ENCODE data around the gene PGRMC1.
"Not testable (repeated sequence)": the region's sequence is repeated elsewhere in the genome, so short reads cannot be mapped to it uniquely, and the experiment has no call there.

PGRMC1 gene

GRCh38 chrX:119266364-119266995, 30.4 kb downstream of the PGRMC1 start:
- DNase-seq (ENCODE audit: low read depth, low spot score) = no peak
- no peak overlapping the region for H3K4me3 ChIP-seq (ENCODE audit: low read depth, low read length)
- POLR2A ChIA-PET = no interaction called here
- TF ChIP-seq CTCF (IDR thresholded peaks at IDR 0.05; ENCODE audit: insufficient read depth, low read length, missing control alignments) = peak; percentile 57
- CTCF ChIA-PET = interaction anchor here (0.8 to 1.6 kb wide), 8 partner anchors 8 to 148 kb away, joined by 3 to 12 read pairs (median 5); no protein-coding TSS in a partner anchor

- DNase-seq (ENCODE audit: low read depth, low spot score); POLR2A ChIA-PET; H3K4me3 ChIP-seq (ENCODE audit: low read depth, low read length); CTCF ChIA-PET: not testable (repeated sequence)
These were observed 31.0 kb downstream of the PGRMC1 start for GRCh38 chrX:119267115-119267514.

GRCh38 chrX:119272882-119273419, 36.9 kb downstream of the PGRMC1 start:
- H3K4me3 ChIP-seq (ENCODE audit: low read depth, low read length) = peak overlapping the region; percentile 3; the same call in 1 of the 2 replicates
- TF ChIP-seq CTCF (IDR thresholded peaks at IDR 0.05; ENCODE audit: insufficient read depth, low read length, missing control alignments) = no peak
- CTCF ChIA-PET = no interaction called here
- POLR2A ChIA-PET = no interaction called here
- DNase-seq (ENCODE audit: low read depth, low spot score) = no peak

- DNase-seq (ENCODE audit: low read depth, low spot score) = no peak
- POLR2A ChIA-PET = no interaction called here
- CTCF ChIA-PET = interaction anchor here (1.5 kb wide), 1 partner anchor 8 kb away, joined by 5 read pairs; no protein-coding TSS in a partner anchor
- peak; percentile 28 for TF ChIP-seq CTCF (IDR thresholded peaks at IDR 0.05; ENCODE audit: insufficient read depth, low read length, missing control alignments)
- peak overlapping the region; percentile 3; the same call in 1 of the 2 replicates for H3K4me3 ChIP-seq (ENCODE audit: low read depth, low read length)
These were observed 37.5 kb downstream of the PGRMC1 start for GRCh38 chrX:119273420-119274192.

- POLR2A ChIA-PET; DNase-seq (ENCODE audit: low read depth, low spot score); H3K4me3 ChIP-seq (ENCODE audit: low read depth, low read length): not testable (repeated sequence)
- CTCF ChIA-PET = interaction anchor here (1.9 kb wide), 1 partner anchor 16 kb away, joined by 5 read pairs; no protein-coding TSS in a partner anchor
These were observed 46.3 kb downstream of the PGRMC1 start for GRCh38 chrX:119282347-119282746.

GRCh38 chrX:119288890-119289393, 52.9 kb downstream of the PGRMC1 start:
- DNase-seq (ENCODE audit: low read depth, low spot score) = no peak
- no peak overlapping the region for H3K4me3 ChIP-seq (ENCODE audit: low read depth, low read length)
- no peak for TF ChIP-seq CTCF (IDR thresholded peaks at IDR 0.05; ENCODE audit: insufficient read depth, low read length, missing control alignments)
- CTCF ChIA-PET = no interaction called here
- POLR2A ChIA-PET = no interaction called here

GRCh38 chrX:119290476-119290875, 54.4 kb downstream of the PGRMC1 start:
- CTCF ChIA-PET = no interaction called here
- TF ChIP-seq CTCF (IDR thresholded peaks at IDR 0.05; ENCODE audit: insufficient read depth, low read length, missing control alignments) = no peak
- no peak for DNase-seq (ENCODE audit: low read depth, low spot score)
- POLR2A ChIA-PET = no interaction called here
- H3K4me3 ChIP-seq (ENCODE audit: low read depth, low read length) = no peak overlapping the region

GRCh38 chrX:119291246-119291645, 55.2 kb downstream of the PGRMC1 start:
- CTCF ChIA-PET; H3K4me3 ChIP-seq (ENCODE audit: low read depth, low read length); DNase-seq (ENCODE audit: low read depth, low spot score); POLR2A ChIA-PET: not testable (repeated sequence)
